Measurements from ENCODE around the gene CDC42EP2. TPM values are rescaled to one million over a fixed set of nuclear protein-coding genes. Genes with fewer than 3 reads are reported as not detected.

CDC42EP2 gene
- total and polyA plus RNA-seq, 4 donors, result 9.2 to 35.0 (median 26.2) TPM

- no peak for ATAC-seq (ENCODE audit: insufficient read depth, low FRiP score)
- 65 to 66% methylated on average over 10 of the region's 10 CpGs for WGBS, 2 donors
Observed at GRCh38 chr11:65310215-65310614, 4.5 kb upstream of the CDC42EP2 start.

GRCh38 chr11:65310736-65311135, 3.9 kb upstream of the CDC42EP2 start:
- no peak for TF ChIP-seq CTCF (IDR thresholded peaks at IDR 0.05; ENCODE audit: control extremely low read depth, extremely low read depth)
- 64 to 68% methylated on average over 6 of the region's 6 CpGs for WGBS, 2 donors
- Histone ChIP-seq H3K27me3 (ENCODE audit: control insufficient read depth in 3 of 3, insufficient read depth in 3 of 3, low read length in 2 of 3) (peaks cover 0 to 3% (median 0%) of the 10 kb centered on the region in 3 donors), H3K27ac (ENCODE audit: low read depth in 1 of 2, low read length in 1 of 2) (peak overlapping the region in 1 of 2 donors; percentile 48), H3K9me3 (ENCODE audit: control insufficient read depth in 4 of 4, insufficient read depth in 3 of 4, low read length in 3 of 4) (no peaks in the 10 kb centered on the region), H3K36me3 (ENCODE audit: control insufficient read depth in 4 of 4, insufficient read depth in 4 of 4, low read length in 4 of 4) (no peaks in the 10 kb centered on the region), H3K9ac (ENCODE audit: insufficient read depth in 1 of 2, low read length in 2 of 2) (no peak overlapping the region), H3K4me3 (no peak overlapping the region), H3K4me1 (ENCODE audit: control insufficient read depth in 5 of 5, insufficient read depth in 5 of 5, low read length in 5 of 5) (peaks cover 4 to 53% (median 28%) of the 10 kb centered on the region in 5 donors)
- ATAC-seq (ENCODE audit: insufficient read depth, low FRiP score) (no peak), DNase-seq (peak; percentile 55 to 56 (median 55))

More at GRCh38 chr11:65310215-65310614, 4.5 kb upstream of the CDC42EP2 start:
- DNase-seq, result peak in 2 of 3 donors; percentile 43 to 60
- H3K4me3 ChIP-seq, result no peak overlapping the region
- H3K9me3 ChIP-seq (ENCODE audit: control insufficient read depth in 4 of 4, insufficient read depth in 3 of 4, low read length in 3 of 4), result no peaks in the 10 kb centered on the region
- no peak for TF ChIP-seq CTCF (IDR thresholded peaks at IDR 0.05; ENCODE audit: control extremely low read depth, extremely low read depth)
- peaks cover 4 to 57% (median 32%) of the 10 kb centered on the region in 5 donors for H3K4me1 ChIP-seq (ENCODE audit: control insufficient read depth in 5 of 5, insufficient read depth in 5 of 5, low read length in 5 of 5)
- peaks cover 0 to 3% (median 0%) of the 10 kb centered on the region in 3 donors for H3K27me3 ChIP-seq (ENCODE audit: control insufficient read depth in 3 of 3, insufficient read depth in 3 of 3, low read length in 2 of 3)
- peak overlapping the region in 1 of 2 donors; percentile 62 for H3K27ac ChIP-seq (ENCODE audit: low read depth in 1 of 2, low read length in 1 of 2)
- peaks cover 0 to 1% (median 0%) of the 10 kb centered on the region in 4 donors for H3K36me3 ChIP-seq (ENCODE audit: control insufficient read depth in 4 of 4, insufficient read depth in 4 of 4, low read length in 4 of 4)
- no peak overlapping the region for H3K9ac ChIP-seq (ENCODE audit: insufficient read depth in 1 of 2, low read length in 2 of 2)

DNA sequence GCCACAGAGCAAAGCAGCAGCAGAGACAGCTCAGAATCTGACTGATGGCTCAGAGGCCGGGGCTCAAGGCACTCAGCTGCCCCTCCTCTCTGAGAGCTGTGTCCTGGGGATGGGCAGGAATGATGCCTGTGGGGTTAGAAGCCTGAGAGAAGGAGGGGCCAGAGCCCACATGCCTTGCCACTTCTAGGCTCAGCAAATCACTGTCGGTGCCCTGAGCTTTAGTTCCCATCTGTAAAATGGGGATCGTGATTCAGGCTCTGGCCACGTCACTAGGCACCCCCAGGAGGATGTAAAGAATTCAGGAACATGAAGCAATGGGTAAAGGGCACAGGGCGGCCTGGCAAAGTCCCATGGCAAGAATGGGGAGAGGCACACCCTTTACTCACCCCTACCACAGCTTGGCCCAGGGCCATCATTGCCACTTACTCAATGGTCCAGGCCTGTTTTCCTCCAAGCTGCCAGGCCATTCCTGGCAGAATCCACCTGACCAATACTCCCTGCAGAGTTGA, 3.4 kb upstream of the CDC42EP2 start:
- Histone ChIP-seq H3K27me3 (ENCODE audit: control insufficient read depth in 3 of 3, insufficient read depth in 3 of 3, low read length in 2 of 3) (peaks cover 0 to 3% (median 0%) of the 10 kb centered on the region in 3 donors), H3K9me3 (ENCODE audit: control insufficient read depth in 4 of 4, insufficient read depth in 3 of 4, low read length in 3 of 4) (no peaks in the 10 kb centered on the region), H3K4me1 (ENCODE audit: control insufficient read depth in 5 of 5, insufficient read depth in 5 of 5, low read length in 5 of 5) (peaks cover 4 to 53% (median 26%) of the 10 kb centered on the region in 5 donors), H3K4me3 (no peak overlapping the region), H3K36me3 (ENCODE audit: control insufficient read depth in 4 of 4, insufficient read depth in 4 of 4, low read length in 4 of 4) (no peaks in the 10 kb centered on the region), H3K9ac (ENCODE audit: insufficient read depth in 1 of 2, low read length in 2 of 2) (no peak overlapping the region), H3K27ac (ENCODE audit: low read depth in 1 of 2, low read length in 1 of 2) (peak overlapping the region in 1 of 2 donors; percentile 48)
- ATAC-seq (ENCODE audit: insufficient read depth, low FRiP score) (no peak), DNase-seq (no peak)
- 59 to 64% methylated on average over 5 of the region's 5 CpGs for WGBS, 2 donors
- TF ChIP-seq CTCF (IDR thresholded peaks at IDR 0.05; ENCODE audit: control extremely low read depth, extremely low read depth), result no peak

All from lung (tissue), 12 donors.